H1 (cell line): ENCODE data around the gene BMF. TPM values are rescaled to one million over a fixed set of nuclear protein-coding genes. Genes with fewer than 3 reads are reported as not detected.

Experiments used
- CTCF ChIA-PET: fragments of 300-600 bp; sonication (Branson Sonifier 250); formaldehyde crosslinking; loops from one replicate; lab custom pipeline; 2021; ENCODE audit not compliant: partially characterized antibody; lab: Charles Lee
- POLR2A ChIA-PET: fragments of 300-600 bp; sonication (Branson Sonifier 250); formaldehyde crosslinking; loops from one replicate; lab custom pipeline; 2021; ENCODE audit warnings: inconsistent platforms; ENCODE audit not compliant: partially characterized antibody; lab: Charles Lee
- DNase-seq, 2 experiments: peaks; one replicate each; pipeline versions ENCODE4 v3.0.0 to v3.0.0-alpha.2; 2010 to 2022; ENCODE audit warnings: low spot score in 2 of 2, low read depth in 1 of 2, mixed read lengths in 1 of 2
- FAIRE-seq: peaks from 2 replicates; lab custom pipeline; 2011; peaks lifted over from hg19 to GRCh38; lab: Jason Lieb, UNC
- H2AFZ ChIP-seq: 2 replicates; pipeline ENCODE4 v1.8.1; 2012; ENCODE audit warnings: low read length, inconsistent platforms
- H2AK5ac ChIP-seq: 2 replicates; pipeline ENCODE4 v1.6.1; 2013; ENCODE audit warnings: low read depth, low read length
- H2BK120ac ChIP-seq: replicated peaks from 2 replicates; pipeline ENCODE3; 2013; ENCODE audit warnings: low read depth, low read length, inconsistent platforms
- H2BK12ac ChIP-seq: 2 replicates; pipeline ENCODE4 v1.6.1; 2013; ENCODE audit warnings: low read depth, low read length
- H2BK15ac ChIP-seq: 2 replicates; pipeline ENCODE4 v1.6.1; 2013; ENCODE audit warnings: low read length
- H2BK20ac ChIP-seq: 2 replicates; pipeline ENCODE4 v1.6.1; 2013; ENCODE audit warnings: low read length
- H2BK5ac ChIP-seq: 2 replicates; pipeline ENCODE4 v1.6.1; 2013; ENCODE audit warnings: low read depth, low read length
- H3K14ac ChIP-seq: 2 replicates; pipeline ENCODE4 v1.6.1; 2013; ENCODE audit warnings: inconsistent platforms; ENCODE audit not compliant: insufficient read length
- H3K18ac ChIP-seq: 2 replicates; pipeline ENCODE4 v1.6.1; 2013; ENCODE audit warnings: low read length; ENCODE audit errors: extremely low read depth
- H3K23ac ChIP-seq: 2 replicates; pipeline ENCODE4 v1.6.1; 2013; ENCODE audit warnings: inconsistent platforms; ENCODE audit not compliant: insufficient read length
- H3K23me2 ChIP-seq: 2 replicates; pipeline ENCODE4 v1.6.1; 2013; ENCODE audit warnings: low read depth, low read length
- H3K27ac ChIP-seq: 2 replicates; pipeline ENCODE4 v1.6.1; 2011; ENCODE audit warnings: low read depth, low read length, inconsistent platforms
- H3K27me3 ChIP-seq, 4 experiments: replicated peaks in 1 of 4; 1 replicate in 1 of 4; 2 replicates in 3 of 4; pipeline versions ENCODE4 v1.6.1 to v1.8.1; 2011 to 2013; ENCODE audit warnings: low read length in 3 of 4, mild to moderate bottlenecking in 3 of 4, inconsistent platforms in 2 of 4, mixed read lengths in 2 of 4, moderate library complexity in 1 of 4; ENCODE audit not compliant: control insufficient read depth in 3 of 4, insufficient read depth in 3 of 4; ENCODE audit errors: extremely low read depth in 1 of 4
- H3K36me3 ChIP-seq, 4 experiments: 2 replicates each; pipeline versions ENCODE4 v1.6.1 to v1.8.1; 2011 to 2013; ENCODE audit warnings: mild to moderate bottlenecking in 4 of 4, low read length in 3 of 4, moderate library complexity in 2 of 4, control low read depth in 1 of 4, inconsistent platforms in 1 of 4; ENCODE audit not compliant: insufficient read depth in 4 of 4, control insufficient read depth in 2 of 4
- H3K4ac ChIP-seq: replicated peaks from 2 replicates; pipeline ENCODE3; 2013; ENCODE audit warnings: low read length, low read depth, mixed read lengths, inconsistent platforms; ENCODE audit not compliant: insufficient read length
- H3K4me1 ChIP-seq, 4 experiments: replicated peaks in 1 of 4; 1 replicate in 1 of 4; 2 replicates in 3 of 4; pipeline versions ENCODE4 v1.6.1 to v1.8.1; 2011 to 2013; ENCODE audit warnings: low read length in 3 of 4, inconsistent platforms in 2 of 4, mixed read lengths in 1 of 4; ENCODE audit not compliant: insufficient read depth in 4 of 4, control insufficient read depth in 3 of 4
- H3K4me2 ChIP-seq, 2 experiments: 2 replicates each; pipeline versions ENCODE4 v1.6.1 to v1.8.1; 2011 to 2013; ENCODE audit warnings: low read depth in 2 of 2, low read length in 2 of 2, control low read depth in 1 of 2, inconsistent platforms in 1 of 2, mild to moderate bottlenecking in 1 of 2; ENCODE audit not compliant: insufficient read depth in 1 of 2
- H3K4me3 ChIP-seq, 4 experiments: fragments of 200-600, 300-600 bp in 1 of 4; sonication (generic), shearing (Covaris generic), sonication (Bioruptor Twin) in 1 of 4; 2 replicates each; pipeline versions ENCODE4 v1.5.1 to v1.8.1; 2011 to 2016; ENCODE audit warnings: low read length in 4 of 4, low read depth in 3 of 4, control low read depth in 2 of 4, inconsistent platforms in 2 of 4, mild to moderate bottlenecking in 2 of 4, mixed read lengths in 1 of 4, moderate library complexity in 1 of 4; ENCODE audit not compliant: insufficient read depth in 2 of 4; ENCODE audit errors: extremely low read depth in 1 of 4
- H3K56ac ChIP-seq: replicated peaks from 2 replicates; pipeline ENCODE3; 2013; ENCODE audit warnings: low read depth, mild to moderate bottlenecking, mixed read lengths, low read length, inconsistent platforms; ENCODE audit not compliant: insufficient read length
- H3K79me1 ChIP-seq: 2 replicates; pipeline ENCODE4 v1.6.1; 2013; ENCODE audit warnings: low read depth, low read length, control low read depth
- H3K79me2 ChIP-seq, 2 experiments: 2 replicates each; pipeline versions ENCODE4 v1.6.1 to v1.8.1; 2012 to 2013; ENCODE audit warnings: low read length in 2 of 2, mild to moderate bottlenecking in 2 of 2, inconsistent platforms in 1 of 2; ENCODE audit not compliant: insufficient read depth in 2 of 2, control insufficient read depth in 1 of 2
- H3K9ac ChIP-seq, 4 experiments: replicated peaks in 1 of 4; 1 replicate in 1 of 4; 2 replicates in 3 of 4; pipeline versions ENCODE4 v1.6.1 to v1.8.1; 2011 to 2013; ENCODE audit warnings: low read depth in 3 of 4, low read length in 3 of 4, control low read depth in 2 of 4, mild to moderate bottlenecking in 2 of 4, moderate library complexity in 2 of 4, inconsistent platforms in 1 of 4; ENCODE audit errors: extremely low read depth in 1 of 4
- H3K9me3 ChIP-seq, 2 experiments: 2 replicates each; pipeline versions ENCODE4 v1.6.1 to v1.8.1; 2012 to 2013; ENCODE audit warnings: mild to moderate bottlenecking in 2 of 2, moderate library complexity in 2 of 2, control low read depth in 1 of 2, inconsistent platforms in 1 of 2, low read depth in 1 of 2, low read length in 1 of 2, mixed read lengths in 1 of 2; ENCODE audit not compliant: insufficient read depth in 2 of 2
- H4K20me1 ChIP-seq, 2 experiments: replicated peaks in 1 of 2; 2 replicates each; pipeline versions ENCODE3 to v1.8.1; 2011 to 2013; ENCODE audit warnings: inconsistent platforms in 2 of 2, low read length in 2 of 2, mild to moderate bottlenecking in 1 of 2; ENCODE audit not compliant: insufficient read depth in 2 of 2, control insufficient read depth in 1 of 2
- H4K5ac ChIP-seq: 2 replicates; pipeline ENCODE4 v1.6.1; 2013; ENCODE audit warnings: low read length, low read depth, mixed read lengths, inconsistent platforms; ENCODE audit not compliant: insufficient read length
- H4K8ac ChIP-seq: 2 replicates; pipeline ENCODE4 v1.8.0; 2013; ENCODE audit warnings: mild to moderate bottlenecking, moderate library complexity, low read length, inconsistent platforms; ENCODE audit not compliant: insufficient read depth; ENCODE audit errors: extremely low read depth
- H4K91ac ChIP-seq: replicated peaks from 2 replicates; pipeline ENCODE3; 2013; ENCODE audit warnings: low read length, mixed read lengths, inconsistent platforms; ENCODE audit not compliant: insufficient read length
- ATF2 ChIP-seq: IDR thresholded peaks from 2 replicates; pipeline ENCODE4 v1.6.1; 2012; ENCODE audit warnings: low read length, inconsistent platforms
- BRCA1 ChIP-seq: IDR thresholded peaks from 2 replicates; pipeline ENCODE4 v1.6.1; 2012; ENCODE audit warnings: low read depth, low read length, improper control_type of control experiment
- CBX8 ChIP-seq: fragments of 300-800, 300-1000 bp; sonication (generic); IDR thresholded peaks from 2 replicates; pipeline ENCODE4 v1.7.1; 2016; ENCODE audit warnings: low read depth, low read length, borderline replicate concordance
- CEBPB ChIP-seq: IDR thresholded peaks from 2 replicates; pipeline ENCODE4 v1.6.1; 2012; ENCODE audit warnings: low read depth, low read length
- CTBP2 ChIP-seq: IDR thresholded peaks from 2 replicates; pipeline ENCODE4 v1.7.0; 2011; ENCODE audit warnings: borderline replicate concordance, mild to moderate bottlenecking, moderate library complexity, mixed read lengths, low read length; ENCODE audit not compliant: insufficient read depth, insufficient read length
- FOSL1 ChIP-seq: IDR thresholded peaks from 2 replicates; pipeline ENCODE4 v1.6.1; 2011; ENCODE audit warnings: mild to moderate bottlenecking, low read depth, low read length, moderate library complexity; ENCODE audit not compliant: insufficient read depth
- HDAC6 ChIP-seq: IDR thresholded peaks from one replicate; pipeline ENCODE4 v1.7.1; 2012; ENCODE audit warnings: low read depth, mild to moderate bottlenecking, inconsistent platforms, low read length, moderate library complexity
- POU5F1 ChIP-seq: IDR thresholded peaks from 2 replicates; pipeline ENCODE4 v1.6.1; 2011; ENCODE audit warnings: low read depth, mild to moderate bottlenecking, low read length, moderate library complexity
- RAD21 ChIP-seq, 2 experiments: IDR thresholded peaks in 1 of 2; conservative IDR thresholded peaks in 1 of 2; 2 replicates each; pipeline ENCODE4 v1.6.1; 2011; ENCODE audit warnings: low read depth in 2 of 2, low read length in 2 of 2, improper control_type of control experiment in 1 of 2, inconsistent platforms in 1 of 2, mild to moderate bottlenecking in 1 of 2, moderate library complexity in 1 of 2
- RNF2 ChIP-seq: fragments of 200-900, 300-1000 bp; sonication (generic); IDR thresholded peaks from 2 replicates; pipeline ENCODE4 v1.7.1; 2016; ENCODE audit warnings: borderline replicate concordance, low read depth, mild to moderate bottlenecking, antibody characterized with exemption, low read length; ENCODE audit not compliant: poor library complexity, severe bottlenecking; ENCODE audit errors: missing control alignments
- SP4 ChIP-seq: IDR thresholded peaks from 2 replicates; pipeline ENCODE4 v1.6.1; 2012; ENCODE audit warnings: low read length, inconsistent platforms
- TCF12 ChIP-seq: IDR thresholded peaks from 2 replicates; pipeline ENCODE4 v1.6.1; 2011; ENCODE audit warnings: low read depth, mild to moderate bottlenecking, low read length
- YY1 ChIP-seq: IDR thresholded peaks from 2 replicates; pipeline ENCODE4 v1.6.1; 2011; ENCODE audit warnings: low read depth, mild to moderate bottlenecking, low read length
- WGBS, 2 experiments: shearing (Covaris generic) in 1 of 2; methylation state at CpG; one replicate each; pipeline versions ENCODE4 v1.1.6 to v1.1.7; 2013 to 2015; ENCODE audit warnings: low lambda C conversion rate in 2 of 2, mixed read lengths in 2 of 2, inconsistent platforms in 1 of 2, low coverage in 1 of 2, missing lambda C conversion rate in 1 of 2; ENCODE audit not compliant: insufficient replicate concordance in 2 of 2, insufficient coverage in 1 of 2, insufficient read length in 1 of 2; ENCODE audit errors: extremely low coverage in 1 of 2, missing lambda C conversion rate in 1 of 2; 5-methylcytosine and 5-hydroxymethylcytosine counted together
- polyA plus RNA-seq, 7 experiments: library from polyadenylated mRNA; depleted of rRNA in 3 of 7; stranded (reverse) in 5 of 7; unstranded in 2 of 7; fragments of >200 nt in 5 of 7; fragments of 200-250 nt in 2 of 7; gene quantifications; 1 replicate in 5 of 7; 2 replicates in 1 of 7; 4 replicates in 1 of 7; pipeline versions ENCODE4 v1.2.1 to v1.2.3, GENCODE V29; 2011 to 2013; ENCODE audit warnings: missing spikeins in 2 of 7, mixed read lengths in 2 of 7
- total RNA-seq: library from RNA; stranded (reverse); fragmentation: NEBNext Ultra II Directional; extraction: Animal tissue kit (Norgen Biotek cat#: 25700); gene quantifications from 2 replicates; pipeline ENCODE4 v1.2.1, GENCODE V29; 2021

Gene BMF
- total and polyA plus RNA-seq, 2 of the 8 experiments (the other 6 are each of a cell fraction or from before 2014, with no cell fraction given) = 21.2 to 24.2 TPM

DNA sequence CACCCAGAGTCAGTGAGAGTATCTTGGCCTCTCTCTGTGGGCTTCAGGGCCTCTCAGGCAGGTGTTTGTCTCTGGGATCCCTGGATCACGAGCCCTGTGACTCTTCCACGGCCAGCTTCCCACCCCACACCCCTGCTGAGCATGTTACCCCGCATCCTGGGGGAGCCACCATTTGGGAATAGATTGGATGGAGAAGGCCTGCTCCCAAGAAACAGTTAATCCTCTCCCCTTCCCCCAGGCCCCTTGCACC lies 54.1 kb downstream of the BMF start:
- Histone ChIP-seq H3K23me2 (peaks cover 6% of the 10 kb centered on the region; the same call in 1 of the 2 replicates), H3K36me3 (no peaks in the 10 kb centered on the region), H3K9ac (no peak overlapping the region), H2BK120ac (no peak overlapping the region), H3K9me3 (no peaks in the 10 kb centered on the region), H2BK20ac (no peak overlapping the region), H3K14ac (no peak overlapping the region), H4K5ac (no peak overlapping the region), H3K27me3 (no peaks in the 10 kb centered on the region), H3K4me1 (peaks cover 3 to 13% (median 5%) of the 10 kb centered on the region in 4 experiments), H4K8ac (no peak overlapping the region), H3K79me1 (no peaks in the 10 kb centered on the region), H3K4me2 (no peak overlapping the region), H2BK12ac (no peak overlapping the region), H3K4me3 (no peak overlapping the region), H2BK5ac (no peak overlapping the region), H3K56ac (no peak overlapping the region), H4K20me1 (peaks cover 0 to 4% of the 10 kb centered on the region in 2 experiments), H3K23ac (no peak overlapping the region), H4K91ac (no peak overlapping the region), H3K4ac (no peak overlapping the region), H2AFZ (no peak overlapping the region), H2AK5ac (no peak overlapping the region), H3K18ac (no peak overlapping the region), H2BK15ac (no peak overlapping the region), H3K79me2 (no peaks in the 10 kb centered on the region), H3K27ac (no peak overlapping the region)
- 100% methylated on average over 3 of the region's 3 CpGs; no CpG with 5 or more reads in 1 of the 2 experiments for WGBS, 2 experiments
- no peak for FAIRE-seq
- ChIA-PET POLR2A (interaction anchor here (1.4 to 2.0 kb wide), 2 partner anchors 19 to 107 kb away, joined by 4 to 7 read pairs; partner anchors contain the start of gene BUB1B), CTCF (interaction anchor here (0.7 to 5.7 kb wide), 16 partner anchors 9 to 220 kb away, joined by 3 to 99 read pairs (median 4); partner anchors contain the start of gene BMF)
- DNase-seq = no peak
- no peak for TF ChIP-seq RNF2
- TF ChIP-seq HDAC6 = no peak
- no peak for TF ChIP-seq BRCA1
- no peak for TF ChIP-seq RAD21 (IDR thresholded peaks at IDR 0.05 in 1 of 2, conservative IDR thresholded peaks at IDR 0.05 in 1 of 2; ENCODE audit: low read depth in 2 of 2, low read length in 2 of 2)
- no peak for TF ChIP-seq YY1
- TF ChIP-seq TCF12 = no peak
- TF ChIP-seq CTBP2 = no peak
- no peak for TF ChIP-seq ATF2
- TF ChIP-seq FOSL1 = no peak
- TF ChIP-seq SP4 = no peak
- no peak for TF ChIP-seq CEBPB
- no peak for TF ChIP-seq CBX8
- TF ChIP-seq POU5F1 = no peak
